Astrocyte of the cerebellum (primary cell): Measurements from ENCODE around the gene SDR39U1.
"Not testable (repeated sequence)": the region's sequence is repeated elsewhere in the genome, so short reads cannot be mapped to it uniquely, and the experiment has no call there.

Experiments used
- DNase-seq: peaks from one replicate; pipeline ENCODE4 v3.0.0-alpha.2; 2011; ENCODE audit warnings: low read depth
- H3K4me3 ChIP-seq: 2 replicates; pipeline ENCODE4 v1.5.1; 2011; ENCODE audit warnings: mild to moderate bottlenecking, low read depth, low read length, moderate library complexity
- CTCF ChIP-seq: IDR thresholded peaks from 2 replicates; pipeline ENCODE4 v1.5.1; 2012; ENCODE audit warnings: low read length, low read depth, moderate library complexity, mild to moderate bottlenecking; ENCODE audit errors: missing control alignments
- in situ Hi-C: cut with HindIII; loops from 2 replicates; pipeline ENCODE4 v1.10.0; 2017; ENCODE audit warnings: low sequenced_read_pairs

SDR39U1 gene

GRCh38 chr14:24459331-24459730 lies 16.8 kb upstream of the SDR39U1 start:
- no peak for TF ChIP-seq CTCF
- in situ Hi-C loops = no loop called here
- no peak overlapping the region for H3K4me3 ChIP-seq
- DNase-seq = no peak

GRCh38 chr14:24458736-24459135 lies 16.2 kb upstream of the SDR39U1 start:
- no peak overlapping the region for H3K4me3 ChIP-seq
- DNase-seq = no peak
- no peak for TF ChIP-seq CTCF
- in situ Hi-C loops = no loop called here

GRCh38 chr14:24456980-24457379 lies 14.4 kb upstream of the SDR39U1 start:
- no peak for TF ChIP-seq CTCF
- no peak overlapping the region for H3K4me3 ChIP-seq
- in situ Hi-C loops = no loop called here
- DNase-seq = no peak

GRCh38 chr14:24450828-24451227 lies 8.3 kb upstream of the SDR39U1 start:
- DNase-seq, in situ Hi-C loops, H3K4me3 ChIP-seq: not testable (repeated sequence)

- H3K4me3 ChIP-seq = peak overlapping the region; percentile 81
- in situ Hi-C loops = no loop called here
- no peak for DNase-seq
- TF ChIP-seq CTCF = no peak
Measured at GRCh38 chr14:24443053-24443665, 583 bp upstream of the SDR39U1 start.

- no peak for TF ChIP-seq CTCF
- DNase-seq = no peak
- in situ Hi-C loops = no loop called here
- H3K4me3 ChIP-seq = peak overlapping the region; percentile 81
Measured at GRCh38 chr14:24441904-24442239, 704 bp downstream of the SDR39U1 start.

- no peak for TF ChIP-seq CTCF
- no peak for DNase-seq
- in situ Hi-C loops = no loop called here
- peak overlapping the region; percentile 81 for H3K4me3 ChIP-seq
Measured at GRCh38 chr14:24441485-24441884, 1.1 kb downstream of the SDR39U1 start.
